ENCODE results near the gene SND1. TPM values are rescaled to one million over a fixed set of nuclear protein-coding genes. Genes with fewer than 3 reads are reported as not detected.

SND1 gene
- total and polyA plus RNA-seq, 5 donors from 2014 or later: 84.4 to 121 (median 86.9) TPM

DNA sequence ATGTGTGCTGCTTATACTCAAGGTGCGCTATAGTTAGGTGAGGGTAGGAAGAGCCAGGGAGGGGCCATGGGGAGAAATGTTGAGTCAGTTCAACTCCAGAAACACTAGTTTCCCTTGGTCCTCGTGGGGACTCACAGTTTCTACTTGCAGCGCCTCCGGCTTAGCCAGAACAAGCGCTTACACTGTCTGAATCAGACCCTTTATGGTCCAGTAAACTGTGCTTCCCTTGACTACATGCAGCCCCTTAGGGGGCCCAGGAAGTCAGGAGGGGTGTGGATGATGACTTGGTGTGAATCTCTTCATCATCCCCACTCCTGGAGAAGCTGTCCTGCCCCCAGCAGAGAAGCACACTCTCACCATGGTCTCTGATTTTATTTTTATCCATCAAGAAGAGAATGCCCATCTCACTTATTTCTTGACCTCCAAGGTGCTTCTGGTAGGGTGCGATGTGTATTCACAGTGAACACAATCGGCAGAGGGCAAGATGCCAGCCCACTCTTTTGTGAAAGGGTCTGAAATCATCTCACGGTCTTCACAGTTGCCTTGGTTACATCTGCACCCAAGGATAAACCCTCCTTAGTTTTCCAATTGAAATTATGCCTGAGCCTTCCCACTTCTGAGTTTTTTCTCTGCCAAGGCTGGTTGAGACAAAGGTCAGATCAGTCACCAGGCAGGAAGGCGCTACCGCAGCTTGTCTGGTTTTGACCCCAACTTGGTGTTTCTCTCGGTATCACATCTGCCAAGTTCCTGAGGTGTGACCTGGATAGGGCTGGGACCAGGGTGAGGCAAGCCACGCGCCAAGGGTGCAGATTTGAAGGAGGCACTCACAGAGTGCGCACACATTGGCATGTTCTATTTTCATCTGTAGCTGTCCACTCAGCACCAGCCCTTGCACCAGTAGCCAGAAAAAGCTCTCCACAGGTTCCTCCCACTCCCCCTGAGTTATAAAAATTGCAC, 441.9 kb downstream of the SND1 start:
- DNase-seq (no peak), ATAC-seq (ENCODE audit: low read depth in 2 of 2) (no peak)
- Histone ChIP-seq H3K36me3 (ENCODE audit: control insufficient read depth, insufficient read depth, low read length) (peaks cover 48% of the 10 kb centered on the region), H3K4me1 (ENCODE audit: control insufficient read depth, insufficient read depth, low read length, poor library complexity, severe bottlenecking) (no peaks in the 10 kb centered on the region), H3K27me3 (ENCODE audit: control insufficient read depth, insufficient read depth, low read length) (no peaks in the 10 kb centered on the region), H3K4me3 (ENCODE audit: low read depth, low read length) (no peak overlapping the region), H3K9me3 (ENCODE audit: control insufficient read depth in 2 of 2, low read length in 2 of 2) (no peaks in the 10 kb centered on the region), H3K27ac (ENCODE audit: insufficient read depth, low read length, poor library complexity, severe bottlenecking) (no peak overlapping the region)
- H3K36me3 Mint-ChIP-seq: peaks cover 52% of the 10 kb centered on the region
- peaks cover 0 to 3% (median 0%) of the 10 kb centered on the region in 4 donors for H3K4me1 Mint-ChIP-seq
- H3K9me3 Mint-ChIP-seq: no peaks in the 10 kb centered on the region
- H3K27me3 Mint-ChIP-seq: no peaks in the 10 kb centered on the region
- no peak overlapping the region for H3K4me3 Mint-ChIP-seq
- H3K27ac Mint-ChIP-seq: peak overlapping the region in 1 of 3 donors; percentile 20

- Histone ChIP-seq H3K4me3 (ENCODE audit: low read depth, low read length) (no peak overlapping the region), H3K27me3 (ENCODE audit: control insufficient read depth, insufficient read depth, low read length) (no peaks in the 10 kb centered on the region), H3K36me3 (ENCODE audit: control insufficient read depth, insufficient read depth, low read length) (peaks cover 43% of the 10 kb centered on the region), H3K27ac (ENCODE audit: insufficient read depth, low read length, poor library complexity, severe bottlenecking) (no peak overlapping the region), H3K4me1 (ENCODE audit: control insufficient read depth, insufficient read depth, low read length, poor library complexity, severe bottlenecking) (no peaks in the 10 kb centered on the region), H3K9me3 (ENCODE audit: control insufficient read depth in 2 of 2, low read length in 2 of 2) (no peaks in the 10 kb centered on the region)
- Mint-ChIP-seq H3K36me3 (peaks cover 48% of the 10 kb centered on the region), H3K27me3 (no peaks in the 10 kb centered on the region), H3K4me3 (no peak overlapping the region), H3K4me1 (peaks cover 0 to 3% (median 0%) of the 10 kb centered on the region in 4 donors), H3K27ac (peak overlapping the region in 1 of 3 donors; percentile 70), H3K9me3 (no peaks in the 10 kb centered on the region)
- no peak for ATAC-seq (ENCODE audit: low read depth in 2 of 2)
- DNase-seq: no peak
Observed at GRCh38 chr7:128094686-128095085, 442.7 kb downstream of the SND1 start.

DNA sequence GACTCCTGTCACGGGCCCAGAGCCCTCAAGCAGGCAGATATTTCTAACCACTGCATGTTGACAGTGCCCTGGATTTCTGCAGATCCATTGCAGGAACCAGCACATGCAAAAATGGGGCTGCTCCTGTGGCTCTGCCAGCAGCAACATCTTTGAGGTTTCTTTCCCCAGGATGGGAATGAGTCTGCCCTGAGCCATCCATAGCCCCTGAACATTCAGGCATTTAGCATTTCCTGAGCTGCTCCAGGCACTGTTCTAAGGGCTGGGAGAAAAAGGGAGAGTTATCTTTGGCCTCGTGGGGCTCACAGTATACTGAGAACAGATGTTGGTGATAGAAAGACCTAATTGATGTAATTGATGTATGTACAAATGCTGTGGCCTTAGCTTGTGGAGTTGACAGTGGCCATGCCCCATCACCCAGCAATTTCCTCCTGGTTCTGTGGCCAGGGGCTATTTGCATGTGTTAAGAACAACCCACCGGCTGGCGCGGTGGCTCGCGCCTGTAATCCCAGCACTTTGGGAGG, 445.3 kb downstream of the SND1 start:
- H3K9me3 Mint-ChIP-seq: peaks cover 0 to 1% (median 0%) of the 10 kb centered on the region in 7 donors
- DNase-seq (no peak), ATAC-seq (ENCODE audit: low read depth in 2 of 2) (no peak)
- H3K27me3 ChIP-seq (ENCODE audit: control insufficient read depth, insufficient read depth, low read length): no peaks in the 10 kb centered on the region
- H3K9me3 ChIP-seq (ENCODE audit: control insufficient read depth in 2 of 2, low read length in 2 of 2): no peaks in the 10 kb centered on the region
- H3K27me3 Mint-ChIP-seq: peaks cover 2% of the 10 kb centered on the region
- H3K4me3 Mint-ChIP-seq: no peak overlapping the region
- no peaks in the 10 kb centered on the region for H3K4me1 ChIP-seq (ENCODE audit: control insufficient read depth, insufficient read depth, low read length, poor library complexity, severe bottlenecking)
- H3K36me3 ChIP-seq (ENCODE audit: control insufficient read depth, insufficient read depth, low read length): peaks cover 21% of the 10 kb centered on the region
- H3K4me3 ChIP-seq (ENCODE audit: low read depth, low read length): no peak overlapping the region
- H3K4me1 Mint-ChIP-seq: peaks cover 0 to 4% (median 2%) of the 10 kb centered on the region in 4 donors
- H3K27ac ChIP-seq (ENCODE audit: insufficient read depth, low read length, poor library complexity, severe bottlenecking): no peak overlapping the region
- peaks cover 31% of the 10 kb centered on the region for H3K36me3 Mint-ChIP-seq
- H3K27ac Mint-ChIP-seq: no peak overlapping the region

GRCh38 chr7:128098629-128099028, 446.6 kb downstream of the SND1 start:
- Mint-ChIP-seq H3K4me1 (peaks cover 0 to 12% (median 3%) of the 10 kb centered on the region in 4 donors), H3K27ac (no peak overlapping the region), H3K36me3 (peaks cover 28% of the 10 kb centered on the region), H3K27me3 (peaks cover 9% of the 10 kb centered on the region), H3K4me3 (no peak overlapping the region), H3K9me3 (peaks cover 0 to 1% (median 0%) of the 10 kb centered on the region in 7 donors)
- Histone ChIP-seq H3K4me3 (ENCODE audit: low read depth, low read length) (no peak overlapping the region), H3K36me3 (ENCODE audit: control insufficient read depth, insufficient read depth, low read length) (peaks cover 13% of the 10 kb centered on the region), H3K4me1 (ENCODE audit: control insufficient read depth, insufficient read depth, low read length, poor library complexity, severe bottlenecking) (peaks cover 2% of the 10 kb centered on the region), H3K9me3 (ENCODE audit: control insufficient read depth in 2 of 2, low read length in 2 of 2) (no peaks in the 10 kb centered on the region), H3K27ac (ENCODE audit: insufficient read depth, low read length, poor library complexity, severe bottlenecking) (no peak overlapping the region), H3K27me3 (ENCODE audit: control insufficient read depth, insufficient read depth, low read length) (no peaks in the 10 kb centered on the region)
- ATAC-seq (ENCODE audit: low read depth in 2 of 2) (no peak), DNase-seq (no peak)

DNA sequence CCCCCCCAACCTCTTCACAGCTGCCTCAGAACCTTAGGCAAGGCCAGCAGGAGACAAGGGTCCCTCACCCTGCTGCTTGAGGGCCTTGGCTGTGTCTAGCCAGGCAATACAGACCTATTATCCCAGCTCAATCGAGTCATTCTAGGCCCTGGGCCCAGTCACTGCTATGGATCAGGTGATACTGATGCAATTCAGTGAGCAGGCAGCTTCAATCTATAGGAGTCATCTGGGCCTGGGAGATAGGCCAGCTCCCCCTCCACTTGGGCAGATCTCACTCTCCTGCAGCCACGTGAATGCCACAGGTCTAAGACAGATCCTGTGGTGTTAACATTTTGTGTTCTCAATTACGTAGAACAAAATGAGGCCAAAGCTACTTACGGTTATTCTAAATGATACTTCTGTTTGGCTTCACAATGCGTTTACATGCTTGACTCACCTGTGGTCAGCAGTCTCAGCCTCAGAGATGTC, 447.2 kb downstream of the SND1 start:
- Mint-ChIP-seq H3K27me3 (peaks cover 9% of the 10 kb centered on the region), H3K9me3 (peaks cover 0 to 1% (median 0%) of the 10 kb centered on the region in 7 donors), H3K36me3 (peaks cover 23% of the 10 kb centered on the region), H3K4me1 (peaks cover 0 to 15% (median 4%) of the 10 kb centered on the region in 4 donors), H3K27ac (no peak overlapping the region), H3K4me3 (no peak overlapping the region)
- Histone ChIP-seq H3K36me3 (ENCODE audit: control insufficient read depth, insufficient read depth, low read length) (peaks cover 9% of the 10 kb centered on the region), H3K27me3 (ENCODE audit: control insufficient read depth, insufficient read depth, low read length) (no peaks in the 10 kb centered on the region), H3K27ac (ENCODE audit: insufficient read depth, low read length, poor library complexity, severe bottlenecking) (no peak overlapping the region), H3K4me1 (ENCODE audit: control insufficient read depth, insufficient read depth, low read length, poor library complexity, severe bottlenecking) (peaks cover 8% of the 10 kb centered on the region), H3K9me3 (ENCODE audit: control insufficient read depth in 2 of 2, low read length in 2 of 2) (no peaks in the 10 kb centered on the region), H3K4me3 (ENCODE audit: low read depth, low read length) (no peak overlapping the region)
- DNase-seq (no peak), ATAC-seq (ENCODE audit: low read depth in 2 of 2) (no peak)

- Mint-ChIP-seq H3K4me3 (no peak overlapping the region), H3K27me3 (peaks cover 19% of the 10 kb centered on the region), H3K27ac (no peak overlapping the region), H3K4me1 (peaks cover 0 to 22% (median 9%) of the 10 kb centered on the region in 4 donors), H3K9me3 (peaks cover 0 to 3% (median 0%) of the 10 kb centered on the region in 7 donors), H3K36me3 (peaks cover 17% of the 10 kb centered on the region)
- H3K36me3 ChIP-seq (ENCODE audit: control insufficient read depth, insufficient read depth, low read length): no peaks in the 10 kb centered on the region
- DNase-seq (no peak), ATAC-seq (ENCODE audit: low read depth in 2 of 2) (no peak)
- peaks cover 13% of the 10 kb centered on the region for H3K4me1 ChIP-seq (ENCODE audit: control insufficient read depth, insufficient read depth, low read length, poor library complexity, severe bottlenecking)
- no peaks in the 10 kb centered on the region for H3K27me3 ChIP-seq (ENCODE audit: control insufficient read depth, insufficient read depth, low read length)
- no peaks in the 10 kb centered on the region for H3K9me3 ChIP-seq (ENCODE audit: control insufficient read depth in 2 of 2, low read length in 2 of 2)
- H3K27ac ChIP-seq (ENCODE audit: insufficient read depth, low read length, poor library complexity, severe bottlenecking): no peak overlapping the region
- H3K4me3 ChIP-seq (ENCODE audit: low read depth, low read length): no peak overlapping the region
Observed at GRCh38 chr7:128100225-128100948, 448.4 kb downstream of the SND1 start.

DNA sequence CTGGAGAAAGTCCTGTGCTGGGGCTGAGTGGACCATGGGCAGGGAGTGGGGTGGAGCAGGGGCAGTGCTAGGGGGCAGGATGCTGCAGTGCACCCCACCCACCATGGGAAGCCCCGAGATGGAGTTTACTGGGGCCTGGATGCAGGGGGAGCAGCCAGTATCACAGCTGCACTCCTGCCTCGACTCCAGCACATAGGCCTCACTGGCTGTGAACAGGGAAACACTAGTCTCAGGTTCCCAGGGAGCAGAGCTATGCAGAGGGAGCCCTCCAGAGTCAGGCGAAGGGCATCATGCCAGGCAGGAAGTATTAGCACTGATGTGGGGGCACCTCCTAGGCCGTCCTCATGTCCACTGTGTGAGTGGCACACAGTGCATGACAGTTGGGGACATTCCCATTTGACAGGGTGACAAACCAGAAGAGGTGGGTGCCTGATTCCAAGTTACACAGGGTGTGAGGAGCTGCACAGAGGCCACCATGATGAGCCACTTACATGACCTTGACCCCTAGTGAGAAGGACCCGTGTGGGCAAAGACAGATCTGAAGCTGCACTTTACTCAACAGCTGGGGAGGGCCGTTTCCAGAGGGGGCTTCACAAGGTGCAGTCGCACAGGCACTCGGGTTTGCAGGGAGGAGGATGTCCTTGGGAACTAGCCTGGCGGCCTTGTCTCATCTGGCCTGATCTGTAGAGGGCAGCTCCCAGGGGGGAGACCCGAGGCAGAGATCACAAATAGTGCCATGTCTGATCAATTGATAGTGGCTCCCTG, 449.1 kb downstream of the SND1 start:
- DNase-seq: no peak
- Mint-ChIP-seq H3K27ac (peak overlapping the region in 1 of 3 donors; percentile 88), H3K9me3 (peaks cover 0 to 3% (median 0%) of the 10 kb centered on the region in 7 donors), H3K36me3 (peaks cover 10% of the 10 kb centered on the region), H3K4me1 (peaks cover 0 to 26% (median 9%) of the 10 kb centered on the region in 4 donors), H3K4me3 (peak overlapping the region in 1 of 4 donors; percentile 18), H3K27me3 (peaks cover 26% of the 10 kb centered on the region)
- no peak overlapping the region for H3K4me3 ChIP-seq (ENCODE audit: low read depth, low read length)
- H3K27ac ChIP-seq (ENCODE audit: insufficient read depth, low read length, poor library complexity, severe bottlenecking): no peak overlapping the region
- H3K27me3 ChIP-seq (ENCODE audit: control insufficient read depth, insufficient read depth, low read length): no peaks in the 10 kb centered on the region
- no peaks in the 10 kb centered on the region for H3K9me3 ChIP-seq (ENCODE audit: control insufficient read depth in 2 of 2, low read length in 2 of 2)
- H3K4me1 ChIP-seq (ENCODE audit: control insufficient read depth, insufficient read depth, low read length, poor library complexity, severe bottlenecking): peaks cover 13% of the 10 kb centered on the region
- H3K36me3 ChIP-seq (ENCODE audit: control insufficient read depth, insufficient read depth, low read length): no peaks in the 10 kb centered on the region
- no peak for ATAC-seq (ENCODE audit: low read depth in 2 of 2)
